ENCODE measurements around the gene RASSF8. TPM values are rescaled to one million over a fixed set of nuclear protein-coding genes. Genes with fewer than 3 reads are reported as not detected.

The RASSF8 gene
- total RNA-seq, 1 donor = 97.4 TPM

DNA sequence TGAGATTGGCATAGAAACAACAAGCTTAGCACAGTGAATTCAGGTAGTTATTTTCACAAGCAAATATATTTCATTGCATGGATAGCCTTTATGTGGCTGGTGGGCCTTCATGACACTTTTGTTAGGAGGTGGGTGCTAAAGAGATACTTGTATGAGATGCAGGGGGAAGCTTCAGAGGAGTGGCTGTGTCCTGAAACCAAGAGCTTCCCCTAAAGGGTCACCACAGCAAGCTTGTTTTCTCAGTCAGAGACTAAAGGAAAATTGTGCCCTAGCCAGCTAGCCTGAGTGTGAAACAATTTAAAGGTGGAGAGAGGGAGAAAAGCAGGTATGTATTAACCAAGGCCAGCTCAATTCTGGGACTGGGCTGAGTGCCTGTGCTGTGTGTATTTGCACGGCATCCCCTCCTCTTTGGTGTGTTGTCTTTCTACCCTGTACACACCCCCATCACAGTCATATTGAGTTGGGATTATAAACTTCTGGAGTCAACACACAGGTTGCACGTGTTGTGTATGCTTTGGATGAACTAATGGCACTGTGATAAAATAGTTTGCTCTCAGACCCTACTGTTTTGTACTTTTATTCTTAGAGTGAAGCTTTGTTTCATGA is 79.2 kb downstream of the RASSF8 start:
- H3K4me2 ChIP-seq (ENCODE audit: insufficient read depth, low read length) = no peak overlapping the region
- DNase-seq (ENCODE audit: insufficient read length, low spot score, missing footprints) = no peak
- no peaks in the 10 kb centered on the region for H3K9me3 ChIP-seq (ENCODE audit: low read depth, low read length)
- H3K27me3 ChIP-seq (ENCODE audit: insufficient read depth, low read length) = no peaks in the 10 kb centered on the region
- no peak overlapping the region for H2AFZ ChIP-seq (ENCODE audit: low read length)
- H3K4me1 ChIP-seq (ENCODE audit: insufficient read depth, low read length) = peaks cover 25% of the 10 kb centered on the region
- no peak overlapping the region for H3K4me3 ChIP-seq (ENCODE audit: insufficient read depth, low read length)
- H4K20me1 ChIP-seq (ENCODE audit: insufficient read depth, low read length) = peaks cover under 1% of the 10 kb centered on the region
- no peaks in the 10 kb centered on the region for H3K36me3 ChIP-seq (ENCODE audit: insufficient read depth, low read length)
- H3K79me2 ChIP-seq (ENCODE audit: insufficient read depth, low read length) = peaks cover 84% of the 10 kb centered on the region
- H3K27ac ChIP-seq (ENCODE audit: low read depth, low read length) = no peak overlapping the region
- TF ChIP-seq, protein P1, sequence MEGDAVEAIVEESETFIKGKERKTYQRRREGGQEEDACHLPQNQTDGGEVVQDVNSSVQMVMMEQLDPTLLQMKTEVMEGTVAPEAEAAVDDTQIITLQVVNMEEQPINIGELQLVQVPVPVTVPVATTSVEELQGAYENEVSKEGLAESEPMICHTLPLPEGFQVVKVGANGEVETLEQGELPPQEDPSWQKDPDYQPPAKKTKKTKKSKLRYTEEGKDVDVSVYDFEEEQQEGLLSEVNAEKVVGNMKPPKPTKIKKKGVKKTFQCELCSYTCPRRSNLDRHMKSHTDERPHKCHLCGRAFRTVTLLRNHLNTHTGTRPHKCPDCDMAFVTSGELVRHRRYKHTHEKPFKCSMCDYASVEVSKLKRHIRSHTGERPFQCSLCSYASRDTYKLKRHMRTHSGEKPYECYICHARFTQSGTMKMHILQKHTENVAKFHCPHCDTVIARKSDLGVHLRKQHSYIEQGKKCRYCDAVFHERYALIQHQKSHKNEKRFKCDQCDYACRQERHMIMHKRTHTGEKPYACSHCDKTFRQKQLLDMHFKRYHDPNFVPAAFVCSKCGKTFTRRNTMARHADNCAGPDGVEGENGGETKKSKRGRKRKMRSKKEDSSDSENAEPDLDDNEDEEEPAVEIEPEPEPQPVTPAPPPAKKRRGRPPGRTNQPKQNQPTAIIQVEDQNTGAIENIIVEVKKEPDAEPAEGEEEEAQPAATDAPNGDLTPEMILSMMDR (IDR thresholded peaks at IDR 0.05; ENCODE audit: extremely low read depth, low read depth, low read length) = no peak

DNA sequence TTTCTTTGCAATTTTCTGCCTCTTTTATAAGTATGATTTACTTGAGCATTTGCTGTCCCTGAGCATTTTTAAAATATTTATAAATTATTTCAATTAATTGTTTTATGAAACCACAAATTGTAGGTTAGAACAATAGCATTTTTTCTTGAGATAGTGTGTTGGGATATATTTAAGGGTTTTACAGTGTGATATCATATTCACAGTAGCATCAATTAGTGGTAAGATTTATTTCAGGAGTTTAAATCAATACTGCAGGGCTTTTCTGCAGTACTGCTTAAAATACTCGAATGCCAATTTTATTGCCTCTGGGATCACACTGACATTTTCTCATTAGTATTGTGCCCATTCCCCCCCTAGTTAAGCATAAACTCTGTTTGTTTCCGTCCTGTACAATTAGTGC is 84.2 kb downstream of the RASSF8 start:
- H3K79me2 ChIP-seq (ENCODE audit: insufficient read depth, low read length) = peaks cover 92% of the 10 kb centered on the region
- no peak for DNase-seq (ENCODE audit: insufficient read length, low spot score, missing footprints)
- no peak overlapping the region for H2AFZ ChIP-seq (ENCODE audit: low read length)
- no peaks in the 10 kb centered on the region for H3K27me3 ChIP-seq (ENCODE audit: insufficient read depth, low read length)
- peak overlapping the region; percentile 63 for H3K4me2 ChIP-seq (ENCODE audit: insufficient read depth, low read length)
- H3K4me3 ChIP-seq (ENCODE audit: insufficient read depth, low read length) = no peak overlapping the region
- peaks cover 29% of the 10 kb centered on the region for H4K20me1 ChIP-seq (ENCODE audit: insufficient read depth, low read length)
- no peaks in the 10 kb centered on the region for H3K9me3 ChIP-seq (ENCODE audit: low read depth, low read length)
- H3K27ac ChIP-seq (ENCODE audit: low read depth, low read length) = no peak overlapping the region
- peaks cover 42% of the 10 kb centered on the region for H3K4me1 ChIP-seq (ENCODE audit: insufficient read depth, low read length)
- no peaks in the 10 kb centered on the region for H3K36me3 ChIP-seq (ENCODE audit: insufficient read depth, low read length)
- TF ChIP-seq, protein P1 (IDR thresholded peaks at IDR 0.05; ENCODE audit: extremely low read depth, low read depth, low read length) = no peak

DNA sequence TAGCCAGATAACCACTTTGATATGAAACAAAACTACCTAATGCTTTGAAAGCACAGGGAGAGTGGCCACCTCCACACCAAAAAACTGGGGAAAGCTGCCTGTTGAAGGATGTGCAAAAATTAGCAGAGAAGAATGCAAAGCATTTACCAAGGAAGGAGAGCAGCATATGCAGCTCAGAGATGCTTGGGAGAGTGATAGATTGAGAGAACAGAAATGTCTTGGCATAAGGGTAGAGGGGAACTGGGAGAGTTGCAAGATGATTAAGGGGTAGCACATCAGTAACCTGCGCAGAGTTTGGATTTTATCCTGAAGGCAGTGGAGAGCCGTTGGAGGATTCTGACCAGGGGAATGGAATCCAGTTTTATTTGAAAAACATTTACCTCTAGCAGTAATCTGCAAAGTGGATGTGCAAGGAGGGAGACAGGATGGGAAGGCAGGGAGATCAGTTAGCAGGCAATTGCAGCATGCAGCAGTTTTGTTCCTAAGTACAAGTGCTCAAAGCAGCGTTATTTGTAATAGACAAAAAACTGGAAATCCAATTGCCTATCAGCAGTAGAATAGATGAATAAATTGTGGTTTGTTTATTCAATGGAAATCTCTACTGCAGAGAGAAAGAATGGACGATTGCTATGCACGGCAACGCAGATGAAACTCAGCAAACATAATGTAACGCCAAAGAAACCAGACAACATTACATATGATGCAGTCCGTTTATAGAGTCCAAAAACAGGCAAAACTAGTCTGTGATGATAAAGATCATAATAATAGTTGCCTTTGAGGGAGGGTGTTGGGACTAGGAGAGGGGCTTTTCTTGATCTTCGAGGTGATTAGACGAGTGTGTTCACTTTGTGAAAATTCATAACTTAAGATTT is 84.9 kb downstream of the RASSF8 start:
- Histone ChIP-seq H3K4me3 (ENCODE audit: insufficient read depth, low read length) (peak overlapping the region; percentile 18), H4K20me1 (ENCODE audit: insufficient read depth, low read length) (peaks cover 32% of the 10 kb centered on the region), H3K79me2 (ENCODE audit: insufficient read depth, low read length) (peaks cover 92% of the 10 kb centered on the region), H3K4me2 (ENCODE audit: insufficient read depth, low read length) (peak overlapping the region; percentile 63), H3K27ac (ENCODE audit: low read depth, low read length) (peak overlapping the region; percentile 43), H3K4me1 (ENCODE audit: insufficient read depth, low read length) (peaks cover 42% of the 10 kb centered on the region), H2AFZ (ENCODE audit: low read length) (no peak overlapping the region), H3K9me3 (ENCODE audit: low read depth, low read length) (no peaks in the 10 kb centered on the region), H3K36me3 (ENCODE audit: insufficient read depth, low read length) (no peaks in the 10 kb centered on the region), H3K27me3 (ENCODE audit: insufficient read depth, low read length) (no peaks in the 10 kb centered on the region)
- TF ChIP-seq, protein P1 (IDR thresholded peaks at IDR 0.05; ENCODE audit: extremely low read depth, low read depth, low read length) = no peak
- DNase-seq (ENCODE audit: insufficient read length, low spot score, missing footprints) = no peak

DNA sequence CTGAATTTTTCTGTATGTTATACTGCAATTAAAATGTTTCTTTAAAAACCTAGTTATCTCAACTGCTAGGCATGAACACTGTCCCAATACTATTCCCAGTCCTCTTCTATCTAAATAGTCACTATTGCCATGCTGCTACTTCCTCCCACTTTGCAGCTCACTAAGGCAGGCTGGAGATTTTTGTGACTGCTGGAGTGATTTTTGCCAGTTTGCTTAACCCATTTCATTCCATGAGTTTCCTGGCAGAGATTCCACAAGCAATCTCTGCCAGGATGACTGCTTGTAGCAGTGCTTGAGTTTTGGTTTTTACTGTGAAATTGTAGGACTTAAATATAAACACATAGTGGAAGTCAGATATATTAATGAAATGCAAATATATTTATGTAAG is 85.5 kb downstream of the RASSF8 start:
- DNase-seq (ENCODE audit: insufficient read length, low spot score, missing footprints) = peak; percentile 59
- H3K9me3 ChIP-seq (ENCODE audit: low read depth, low read length) = no peaks in the 10 kb centered on the region
- no peaks in the 10 kb centered on the region for H3K27me3 ChIP-seq (ENCODE audit: insufficient read depth, low read length)
- H4K20me1 ChIP-seq (ENCODE audit: insufficient read depth, low read length) = peaks cover 32% of the 10 kb centered on the region
- peak overlapping the region; percentile 43 for H3K27ac ChIP-seq (ENCODE audit: low read depth, low read length)
- TF ChIP-seq, protein P1 (IDR thresholded peaks at IDR 0.05; ENCODE audit: extremely low read depth, low read depth, low read length) = no peak
- H3K4me1 ChIP-seq (ENCODE audit: insufficient read depth, low read length) = peaks cover 42% of the 10 kb centered on the region
- peak overlapping the region; percentile 63 for H3K4me2 ChIP-seq (ENCODE audit: insufficient read depth, low read length)
- H2AFZ ChIP-seq (ENCODE audit: low read length) = no peak overlapping the region
- H3K36me3 ChIP-seq (ENCODE audit: insufficient read depth, low read length) = no peaks in the 10 kb centered on the region
- no peak overlapping the region for H3K4me3 ChIP-seq (ENCODE audit: insufficient read depth, low read length)
- peaks cover 92% of the 10 kb centered on the region for H3K79me2 ChIP-seq (ENCODE audit: insufficient read depth, low read length)
